Measurements from ENCODE around the gene C1QTNF5. TPM values are rescaled to one million over a fixed set of nuclear protein-coding genes. Genes with fewer than 3 reads are reported as not detected.

The C1QTNF5 gene
- total RNA-seq, 1 experiment from 2014 or later, result not detected

DNA sequence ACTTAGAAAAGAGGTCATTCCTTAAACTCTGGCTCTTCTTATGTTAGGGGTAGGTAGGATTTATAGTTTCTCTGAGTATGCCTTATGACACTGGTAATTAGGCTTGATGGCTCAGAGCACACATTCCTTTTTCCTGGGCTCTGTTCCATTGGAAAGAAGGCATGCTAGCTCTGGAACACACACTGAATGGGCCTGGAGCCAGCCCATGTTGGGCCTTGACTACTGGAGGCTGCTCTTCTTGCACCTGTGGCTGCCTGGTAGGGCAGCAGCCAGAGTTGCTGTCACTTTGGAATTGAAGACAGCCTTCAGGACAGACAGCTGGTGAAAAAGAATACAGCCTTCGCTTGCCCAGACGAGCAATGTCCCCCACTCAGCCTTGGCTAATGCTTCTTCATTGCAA, 42.0 kb downstream of the C1QTNF5 start:
- POLR2A ChIA-PET, result no interaction called here
- TF ChIP-seq, protein P1, sequence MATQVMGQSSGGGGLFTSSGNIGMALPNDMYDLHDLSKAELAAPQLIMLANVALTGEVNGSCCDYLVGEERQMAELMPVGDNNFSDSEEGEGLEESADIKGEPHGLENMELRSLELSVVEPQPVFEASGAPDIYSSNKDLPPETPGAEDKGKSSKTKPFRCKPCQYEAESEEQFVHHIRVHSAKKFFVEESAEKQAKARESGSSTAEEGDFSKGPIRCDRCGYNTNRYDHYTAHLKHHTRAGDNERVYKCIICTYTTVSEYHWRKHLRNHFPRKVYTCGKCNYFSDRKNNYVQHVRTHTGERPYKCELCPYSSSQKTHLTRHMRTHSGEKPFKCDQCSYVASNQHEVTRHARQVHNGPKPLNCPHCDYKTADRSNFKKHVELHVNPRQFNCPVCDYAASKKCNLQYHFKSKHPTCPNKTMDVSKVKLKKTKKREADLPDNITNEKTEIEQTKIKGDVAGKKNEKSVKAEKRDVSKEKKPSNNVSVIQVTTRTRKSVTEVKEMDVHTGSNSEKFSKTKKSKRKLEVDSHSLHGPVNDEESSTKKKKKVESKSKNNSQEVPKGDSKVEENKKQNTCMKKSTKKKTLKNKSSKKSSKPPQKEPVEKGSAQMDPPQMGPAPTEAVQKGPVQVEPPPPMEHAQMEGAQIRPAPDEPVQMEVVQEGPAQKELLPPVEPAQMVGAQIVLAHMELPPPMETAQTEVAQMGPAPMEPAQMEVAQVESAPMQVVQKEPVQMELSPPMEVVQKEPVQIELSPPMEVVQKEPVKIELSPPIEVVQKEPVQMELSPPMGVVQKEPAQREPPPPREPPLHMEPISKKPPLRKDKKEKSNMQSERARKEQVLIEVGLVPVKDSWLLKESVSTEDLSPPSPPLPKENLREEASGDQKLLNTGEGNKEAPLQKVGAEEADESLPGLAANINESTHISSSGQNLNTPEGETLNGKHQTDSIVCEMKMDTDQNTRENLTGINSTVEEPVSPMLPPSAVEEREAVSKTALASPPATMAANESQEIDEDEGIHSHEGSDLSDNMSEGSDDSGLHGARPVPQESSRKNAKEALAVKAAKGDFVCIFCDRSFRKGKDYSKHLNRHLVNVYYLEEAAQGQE (IDR thresholded peaks at IDR 0.05; ENCODE audit: insufficient read depth in 1 of 2, low read depth in 2 of 2, low read length in 1 of 2), result no peak
- TF ChIP-seq POLR2AphosphoS5 (IDR thresholded peaks at IDR 0.05; ENCODE audit: low read depth, low read length) (no peak), TCF7L2 (IDR thresholded peaks at IDR 0.05; ENCODE audit: low read depth, low read length) (no peak), SIN3A (IDR thresholded peaks at IDR 0.05; ENCODE audit: borderline replicate concordance, insufficient read depth, low read depth, low read length) (no peak)
- TF ChIP-seq, protein P2, sequence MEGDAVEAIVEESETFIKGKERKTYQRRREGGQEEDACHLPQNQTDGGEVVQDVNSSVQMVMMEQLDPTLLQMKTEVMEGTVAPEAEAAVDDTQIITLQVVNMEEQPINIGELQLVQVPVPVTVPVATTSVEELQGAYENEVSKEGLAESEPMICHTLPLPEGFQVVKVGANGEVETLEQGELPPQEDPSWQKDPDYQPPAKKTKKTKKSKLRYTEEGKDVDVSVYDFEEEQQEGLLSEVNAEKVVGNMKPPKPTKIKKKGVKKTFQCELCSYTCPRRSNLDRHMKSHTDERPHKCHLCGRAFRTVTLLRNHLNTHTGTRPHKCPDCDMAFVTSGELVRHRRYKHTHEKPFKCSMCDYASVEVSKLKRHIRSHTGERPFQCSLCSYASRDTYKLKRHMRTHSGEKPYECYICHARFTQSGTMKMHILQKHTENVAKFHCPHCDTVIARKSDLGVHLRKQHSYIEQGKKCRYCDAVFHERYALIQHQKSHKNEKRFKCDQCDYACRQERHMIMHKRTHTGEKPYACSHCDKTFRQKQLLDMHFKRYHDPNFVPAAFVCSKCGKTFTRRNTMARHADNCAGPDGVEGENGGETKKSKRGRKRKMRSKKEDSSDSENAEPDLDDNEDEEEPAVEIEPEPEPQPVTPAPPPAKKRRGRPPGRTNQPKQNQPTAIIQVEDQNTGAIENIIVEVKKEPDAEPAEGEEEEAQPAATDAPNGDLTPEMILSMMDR (IDR thresholded peaks at IDR 0.05), result no peak
- Histone ChIP-seq H3K27me3 (ENCODE audit: control insufficient read depth, insufficient read depth, low read length) (no peaks in the 10 kb centered on the region), H3K9me3 (ENCODE audit: control insufficient read depth, insufficient read depth, low read depth, low read length) (no peaks in the 10 kb centered on the region), H3K4me1 (ENCODE audit: control insufficient read depth, insufficient read depth, low read length) (no peaks in the 10 kb centered on the region), H3K36me3 (ENCODE audit: control insufficient read depth, insufficient read depth, low read length) (peaks cover 33% of the 10 kb centered on the region), H3K27ac (ENCODE audit: low read length) (no peak overlapping the region), H3K4me3 (ENCODE audit: low read depth in 2 of 2, low read length in 2 of 2) (no peak overlapping the region)
- CTCF ChIA-PET, result no interaction called here
- BruUV-seq (replicated peaks), result no TSS peak
- intact Hi-C loops (cut with micrococcal nuclease; ENCODE audit: unreplicated experiment), result no loop called here
- no peak for DNase-seq (ENCODE audit: low read depth, low spot score)
- in situ Hi-C loops (cut with HindIII; ENCODE audit: low pct_unique_long_range_greater_than_20kb, low sequenced_read_pairs), result no loop called here
- ATAC-seq, result no peak

DNA sequence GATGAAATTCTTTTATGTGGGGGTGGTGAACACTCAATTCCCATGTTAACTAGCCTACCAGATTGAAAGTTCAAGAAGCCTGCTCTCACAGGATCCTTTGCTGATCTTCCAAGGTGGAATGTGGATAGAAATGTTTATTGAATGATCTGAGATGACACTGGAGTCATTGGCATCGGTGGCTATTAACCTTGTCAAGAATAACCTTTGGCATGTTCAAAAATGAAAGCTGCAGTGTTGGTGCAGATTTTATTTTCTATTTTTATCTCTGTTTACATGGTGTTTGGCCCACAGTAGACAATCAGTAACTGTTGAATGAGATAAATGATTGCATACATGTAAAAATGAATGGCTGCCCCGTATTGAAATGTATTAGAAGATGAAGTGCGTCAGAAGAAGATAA, 42.7 kb downstream of the C1QTNF5 start:
- no peaks in the 10 kb centered on the region for H3K4me1 ChIP-seq (ENCODE audit: control insufficient read depth, insufficient read depth, low read length)
- TF ChIP-seq POLR2AphosphoS5 (IDR thresholded peaks at IDR 0.05; ENCODE audit: low read depth, low read length), result no peak
- no peak for TF ChIP-seq TCF7L2 (IDR thresholded peaks at IDR 0.05; ENCODE audit: low read depth, low read length)
- TF ChIP-seq, protein P2 (IDR thresholded peaks at IDR 0.05), result no peak
- TF ChIP-seq, protein P1 (IDR thresholded peaks at IDR 0.05; ENCODE audit: insufficient read depth in 1 of 2, low read depth in 2 of 2, low read length in 1 of 2), result no peak
- TF ChIP-seq SIN3A (IDR thresholded peaks at IDR 0.05; ENCODE audit: borderline replicate concordance, insufficient read depth, low read depth, low read length), result no peak
- peaks cover 27% of the 10 kb centered on the region for H3K36me3 ChIP-seq (ENCODE audit: control insufficient read depth, insufficient read depth, low read length)
- intact Hi-C loops (cut with micrococcal nuclease; ENCODE audit: unreplicated experiment) (no loop called here), in situ Hi-C loops (cut with HindIII; ENCODE audit: low pct_unique_long_range_greater_than_20kb, low sequenced_read_pairs) (no loop called here)
- CTCF ChIA-PET, result interaction anchor here (0.6 to 0.8 kb wide), 2 partner anchors 10 to 13 kb away, joined by 3 read pairs; no protein-coding TSS in a partner anchor
- no peak overlapping the region for H3K4me3 ChIP-seq (ENCODE audit: low read depth in 2 of 2, low read length in 2 of 2)
- no peaks in the 10 kb centered on the region for H3K27me3 ChIP-seq (ENCODE audit: control insufficient read depth, insufficient read depth, low read length)
- ATAC-seq (no peak), DNase-seq (ENCODE audit: low read depth, low spot score) (no peak)
- no TSS peak for BruUV-seq (replicated peaks)
- no peaks in the 10 kb centered on the region for H3K9me3 ChIP-seq (ENCODE audit: control insufficient read depth, insufficient read depth, low read depth, low read length)
- no peak overlapping the region for H3K27ac ChIP-seq (ENCODE audit: low read length)
- POLR2A ChIA-PET, result interaction anchor here (0.6 kb wide), 1 partner anchor 25 kb away, joined by 5 read pairs; no protein-coding TSS in a partner anchor
